ENCODE data around the gene OLFML3.
"Not testable (repeated sequence)": the region's sequence is repeated elsewhere in the genome, so short reads cannot be mapped to it uniquely, and the experiment has no call there.

The OLFML3 gene

GRCh38 chr1:113986802-113987201, 7.5 kb downstream of the OLFML3 start:
- in situ Hi-C loops (cut with MboI; ENCODE audit: low sequenced_read_pairs), result loop anchor here (25.0 kb wide), 1 partner anchor 300 kb away; no protein-coding TSS in a partner anchor

- in situ Hi-C loops (cut with MboI; ENCODE audit: low sequenced_read_pairs), result loop anchor here (25.0 kb wide), 1 partner anchor 300 kb away; no protein-coding TSS in a partner anchor
These were observed 8.0 kb downstream of the OLFML3 start for GRCh38 chr1:113987259-113987658.

GRCh38 chr1:113990530-113990929, 11.3 kb downstream of the OLFML3 start:
- in situ Hi-C loops (cut with MboI; ENCODE audit: low sequenced_read_pairs), result loop anchor here (25.0 kb wide), 1 partner anchor 297 kb away; no protein-coding TSS in a partner anchor

GRCh38 chr1:113990961-113991360, 11.7 kb downstream of the OLFML3 start:
- in situ Hi-C loops (cut with MboI; ENCODE audit: low sequenced_read_pairs), result loop anchor here (25.0 kb wide), 1 partner anchor 296 kb away; no protein-coding TSS in a partner anchor

- in situ Hi-C loops (cut with MboI; ENCODE audit: low sequenced_read_pairs), result loop anchor here (25.0 kb wide), 1 partner anchor 296 kb away; no protein-coding TSS in a partner anchor
These were observed 12.3 kb downstream of the OLFML3 start for GRCh38 chr1:113991467-113991997.

- in situ Hi-C loops (cut with MboI; ENCODE audit: low sequenced_read_pairs), result loop anchor here (25.0 kb wide), 1 partner anchor 294 kb away; no protein-coding TSS in a partner anchor
These were observed 13.8 kb downstream of the OLFML3 start for GRCh38 chr1:113993072-113993471.

- in situ Hi-C loops (cut with MboI; ENCODE audit: low sequenced_read_pairs), result loop anchor here (25.0 kb wide), 1 partner anchor 294 kb away; no protein-coding TSS in a partner anchor
These were observed 14.5 kb downstream of the OLFML3 start for GRCh38 chr1:113993766-113994165.

GRCh38 chr1:113995382-113995781, 16.1 kb downstream of the OLFML3 start:
- in situ Hi-C loops (cut with MboI; ENCODE audit: low sequenced_read_pairs), result loop anchor here (25.0 kb wide), 1 partner anchor 292 kb away; no protein-coding TSS in a partner anchor

GRCh38 chr1:113998361-113998760, 19.1 kb downstream of the OLFML3 start:
- in situ Hi-C loops (cut with MboI; ENCODE audit: low sequenced_read_pairs), result loop anchor here (25.0 kb wide), 1 partner anchor 289 kb away; no protein-coding TSS in a partner anchor

- in situ Hi-C loops (cut with MboI; ENCODE audit: low sequenced_read_pairs), result loop anchor here (25.0 kb wide), 1 partner anchor 288 kb away; no protein-coding TSS in a partner anchor
These were observed 20.0 kb downstream of the OLFML3 start for GRCh38 chr1:113999233-113999632.

- in situ Hi-C loops (cut with MboI; ENCODE audit: low sequenced_read_pairs), result loop anchor here (25.0 kb wide), 1 partner anchor 288 kb away; no protein-coding TSS in a partner anchor
These were observed 20.5 kb downstream of the OLFML3 start for GRCh38 chr1:113999799-114000198.

- in situ Hi-C loops (cut with MboI; ENCODE audit: low sequenced_read_pairs), result no loop called here
These were observed 21.1 kb downstream of the OLFML3 start for GRCh38 chr1:114000406-114000805.

- in situ Hi-C loops (cut with MboI; ENCODE audit: low sequenced_read_pairs), result no loop called here
These were observed 23.4 kb downstream of the OLFML3 start for GRCh38 chr1:114002492-114003239.

GRCh38 chr1:114003431-114003830, 24.2 kb downstream of the OLFML3 start:
- in situ Hi-C loops (cut with MboI; ENCODE audit: low sequenced_read_pairs), result no loop called here

GRCh38 chr1:114006825-114007224, 27.6 kb downstream of the OLFML3 start:
- in situ Hi-C loops (cut with MboI; ENCODE audit: low sequenced_read_pairs), result not testable (repeated sequence)

GRCh38 chr1:114008480-114008941, 29.2 kb downstream of the OLFML3 start:
- in situ Hi-C loops (cut with MboI; ENCODE audit: low sequenced_read_pairs), result no loop called here

GRCh38 chr1:114008993-114009392, 29.7 kb downstream of the OLFML3 start:
- in situ Hi-C loops (cut with MboI; ENCODE audit: low sequenced_read_pairs), result no loop called here

- in situ Hi-C loops (cut with MboI; ENCODE audit: low sequenced_read_pairs), result no loop called here
These were observed 30.1 kb downstream of the OLFML3 start for GRCh38 chr1:114009393-114009792.

- in situ Hi-C loops (cut with MboI; ENCODE audit: low sequenced_read_pairs), result no loop called here
These were observed 31.3 kb downstream of the OLFML3 start for GRCh38 chr1:114010433-114011184.

GRCh38 chr1:114011796-114012195, 32.5 kb downstream of the OLFML3 start:
- in situ Hi-C loops (cut with MboI; ENCODE audit: low sequenced_read_pairs), result no loop called here

- in situ Hi-C loops (cut with MboI; ENCODE audit: low sequenced_read_pairs), result no loop called here
These were observed 35.8 kb downstream of the OLFML3 start for GRCh38 chr1:114015075-114015474.

Data from HL-60/S4 treated with retinoic acid at 250 ng/mL for 4 days and 3 days (cell line).